H54 (cell line): ENCODE data around the gene UAP1L1.

Experiments used
- DNase-seq: peaks from one replicate; pipeline ENCODE4 v3.0.0; 2011; ENCODE audit warnings: low spot score, mixed read lengths; ENCODE audit not compliant: insufficient read length
- FAIRE-seq: peaks from 3 replicates; lab custom pipeline; 2011; peaks lifted over from hg19 to GRCh38; lab: Jason Lieb, UNC
- POLR2A ChIP-seq: IDR thresholded peaks from 2 replicates; pipeline ENCODE4 v1.6.1; 2011; ENCODE audit warnings: low read depth, mild to moderate bottlenecking, low read length

Gene UAP1L1

DNA sequence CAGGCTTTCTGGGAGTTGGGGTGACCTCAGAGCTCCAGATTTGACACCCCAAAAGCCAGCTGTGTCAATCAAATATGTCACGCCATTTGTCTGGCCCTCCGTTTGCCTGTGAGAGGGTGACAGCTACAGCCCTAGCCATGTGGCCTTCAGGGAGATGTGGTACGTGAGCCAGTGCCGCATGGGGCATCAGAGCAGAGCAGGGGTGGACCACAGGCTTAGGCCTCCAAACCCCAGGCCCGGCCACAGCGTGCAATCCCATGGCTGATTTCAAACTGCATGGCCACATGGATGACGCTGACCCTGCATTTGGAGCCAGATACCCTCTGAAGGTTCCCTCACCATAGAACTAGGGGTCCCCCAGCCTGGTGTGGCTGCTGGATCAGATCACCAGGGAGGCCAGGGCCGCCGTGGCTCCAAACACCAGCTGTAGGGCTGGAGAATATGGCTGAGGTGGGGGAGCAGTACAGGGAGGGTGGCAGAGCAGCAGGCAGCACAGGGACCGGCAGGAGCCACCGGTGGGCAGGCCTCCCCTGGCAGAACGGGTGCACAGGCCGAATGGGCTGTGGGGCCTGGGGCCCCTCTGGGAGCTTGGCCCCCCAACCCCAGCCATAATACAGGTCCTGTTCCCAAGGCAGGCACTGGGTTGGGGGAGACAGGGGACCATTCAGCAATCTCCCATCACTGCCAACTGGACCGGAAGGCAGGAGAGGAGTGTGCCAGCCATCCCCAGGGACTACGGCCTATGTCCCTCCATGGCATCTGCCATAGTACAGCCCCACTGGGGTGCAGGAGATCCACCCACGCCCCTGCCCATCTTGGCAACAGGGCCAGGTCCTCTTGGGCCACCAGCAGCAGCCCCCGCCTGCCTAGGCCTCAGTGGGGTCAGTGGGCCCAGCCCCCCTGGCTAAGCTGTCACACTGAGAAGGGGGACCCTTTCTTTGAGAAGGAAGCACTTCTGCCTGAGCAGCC, 8.5 kb upstream of the UAP1L1 start:
- FAIRE-seq (no peak), DNase-seq (no peak)
- no peak for TF ChIP-seq POLR2A

DNA sequence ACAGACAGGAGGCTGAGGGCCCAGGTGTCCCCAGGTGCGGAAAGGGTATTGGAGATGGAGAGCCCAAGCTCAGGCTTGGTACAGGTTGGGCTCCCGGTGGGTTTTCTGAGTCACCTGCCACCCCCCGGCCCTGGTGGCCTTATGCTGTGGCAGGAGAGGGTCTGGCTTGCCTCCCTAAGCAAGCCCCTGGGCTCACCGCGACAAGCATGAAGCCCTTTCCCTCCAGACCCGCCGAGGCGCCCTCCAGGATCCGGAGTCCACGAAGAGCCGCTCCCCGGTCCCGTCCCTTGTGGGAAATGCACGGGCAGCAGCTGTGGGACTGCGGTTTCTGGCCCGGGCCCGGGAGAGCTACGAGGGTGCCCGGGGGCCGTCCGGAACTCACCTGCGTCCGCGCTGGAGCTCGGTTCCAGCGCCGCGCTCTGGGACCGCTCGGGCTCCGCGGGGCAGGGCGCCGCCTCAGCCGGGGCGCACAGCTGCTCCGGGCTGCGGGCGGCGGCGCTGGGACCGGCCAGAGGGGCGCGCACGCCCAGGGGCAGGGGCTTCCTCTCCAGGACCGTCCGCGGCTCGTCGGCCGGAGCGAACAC, 7.7 kb upstream of the UAP1L1 start:
- no peak for TF ChIP-seq POLR2A
- FAIRE-seq: no peak
- no peak for DNase-seq

DNA sequence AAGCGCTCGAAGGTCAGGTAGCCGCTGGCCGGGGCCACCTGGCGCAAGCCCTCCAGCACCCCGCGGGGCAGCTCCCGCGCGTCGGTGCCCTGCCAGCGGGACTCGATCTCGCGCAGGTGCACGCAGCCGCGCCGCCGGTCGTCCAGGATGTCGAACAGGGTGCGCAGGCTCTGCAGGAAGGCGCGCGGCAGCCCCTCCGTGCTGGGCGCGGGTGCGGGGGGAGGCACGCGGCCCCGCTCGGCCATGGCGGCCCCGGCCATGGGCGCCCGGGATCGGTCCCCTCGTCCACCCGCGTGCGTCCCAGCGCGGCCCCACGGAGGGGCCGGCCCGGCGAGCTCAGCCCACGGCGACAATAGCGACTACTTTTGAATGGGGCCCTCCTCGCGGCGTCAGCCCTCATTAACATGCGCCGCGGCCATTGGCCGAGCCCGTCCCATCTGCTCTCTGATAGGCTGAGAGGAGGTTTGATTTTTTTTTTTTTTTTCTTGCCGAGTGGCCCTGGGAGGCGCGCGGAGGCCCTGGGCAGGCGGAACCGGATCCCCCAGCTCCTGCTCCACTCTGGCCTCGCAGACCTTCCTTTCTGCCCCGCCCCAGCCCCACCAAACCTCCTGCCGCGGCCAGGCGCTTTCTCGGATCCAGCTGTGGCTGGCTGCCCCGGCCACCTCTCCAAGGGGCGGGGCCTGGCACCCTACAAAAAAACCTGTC, 7.0 kb upstream of the UAP1L1 start, which contains the start of gene SAPCD2:
Gene SAPCD2 (minus strand): TSS at position 357 of the 705 bp plus-strand sequence. CDS start 97 bp downstream, at position 260.
- FAIRE-seq: peak; percentile 70
- TF ChIP-seq POLR2A: peak; percentile 63
- peak; percentile 100 for DNase-seq

DNA sequence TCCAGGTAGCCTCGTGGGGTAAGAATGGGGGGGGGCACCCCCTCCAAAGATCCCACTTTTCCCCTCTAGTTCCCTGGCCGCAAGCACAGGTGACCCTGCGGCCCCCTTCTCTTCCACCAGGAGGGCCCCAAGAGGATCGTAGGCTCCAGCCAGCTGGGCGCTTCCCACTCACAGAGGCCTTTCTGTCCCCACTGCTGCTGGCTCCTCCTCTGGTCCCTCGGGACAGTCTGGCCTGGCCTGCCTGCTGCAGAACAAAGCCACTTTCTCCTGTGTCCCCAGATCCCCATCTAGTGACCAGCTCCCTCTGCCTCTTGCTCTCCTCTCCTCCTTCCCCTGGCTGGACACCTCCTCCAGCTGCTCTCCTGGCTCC, 6.4 kb upstream of the UAP1L1 start:
- TF ChIP-seq POLR2A: no peak
- DNase-seq (no peak), FAIRE-seq (no peak)

DNA sequence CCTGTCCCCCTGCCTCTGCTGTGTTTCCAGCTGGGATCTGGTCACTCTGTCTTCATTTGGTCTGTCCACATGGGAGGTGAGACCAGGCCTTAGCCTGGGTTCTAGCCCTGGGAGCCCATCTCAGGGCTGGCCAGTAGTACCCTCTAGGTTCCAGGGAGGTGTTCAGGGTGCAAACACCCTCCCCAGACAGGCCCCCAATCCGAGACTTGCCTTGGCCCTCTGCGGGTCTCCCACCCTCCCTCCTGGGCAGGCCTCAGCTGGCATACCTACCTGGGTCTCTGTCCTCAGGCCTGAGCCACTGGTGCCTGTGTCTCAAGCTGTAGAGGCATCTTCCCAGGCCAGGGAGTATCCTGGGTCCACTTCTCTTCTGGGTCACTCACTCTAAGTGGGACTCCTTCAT, 6.0 kb upstream of the UAP1L1 start:
- FAIRE-seq (no peak), DNase-seq (no peak)
- no peak for TF ChIP-seq POLR2A

DNA sequence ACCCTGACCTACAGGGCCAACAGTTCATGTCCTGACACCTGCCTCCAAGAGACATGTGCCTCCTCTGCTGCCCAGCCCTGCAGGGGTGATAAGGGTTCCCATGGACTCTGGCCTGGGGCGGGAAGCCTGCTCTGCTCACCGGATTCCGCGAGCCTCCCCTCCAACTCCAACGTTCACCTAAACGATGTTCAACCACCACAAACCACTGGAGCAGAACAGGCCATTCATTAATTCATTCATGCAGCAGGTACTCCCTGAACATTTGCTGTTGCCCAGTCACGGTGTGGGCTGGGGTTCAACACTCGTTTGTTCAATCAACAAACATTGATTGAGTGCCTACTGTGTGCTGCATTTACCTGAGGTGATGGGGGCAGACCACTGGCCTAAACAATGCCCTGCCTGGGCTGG, 3.3 kb upstream of the UAP1L1 start:
- no peak for TF ChIP-seq POLR2A
- no peak for DNase-seq
- FAIRE-seq: no peak

DNA sequence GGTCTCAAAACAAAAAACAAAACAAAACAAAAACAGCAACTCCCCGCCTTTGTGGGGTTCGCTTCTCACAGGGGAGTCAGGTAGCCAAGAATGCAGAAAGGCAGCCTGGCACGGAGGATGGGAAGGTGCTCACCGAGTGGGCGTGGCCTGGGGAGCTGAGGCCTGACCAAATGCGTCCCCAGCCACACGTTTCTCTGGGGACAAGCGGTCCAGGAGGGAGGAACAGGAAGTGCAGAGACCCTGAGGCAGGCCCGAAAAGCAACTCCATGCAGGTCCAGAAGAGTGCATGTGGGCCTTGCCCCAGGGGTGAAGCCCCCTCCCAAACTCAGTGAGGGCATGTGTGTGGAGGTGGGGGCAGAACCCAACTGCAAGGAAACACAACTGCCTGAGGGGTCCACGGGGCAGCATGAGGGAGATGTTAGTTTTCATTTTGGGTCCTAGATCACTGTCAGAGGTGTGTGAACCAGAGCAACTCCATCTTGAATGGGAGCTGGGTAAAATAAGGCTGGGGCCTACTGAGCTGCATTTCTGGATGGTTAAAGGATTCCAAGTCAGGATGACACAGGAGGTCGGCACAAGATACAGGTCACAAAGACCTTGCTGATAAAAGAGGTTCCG, 2.6 kb upstream of the UAP1L1 start:
- no peak for FAIRE-seq
- no peak for TF ChIP-seq POLR2A
- no peak for DNase-seq

DNA sequence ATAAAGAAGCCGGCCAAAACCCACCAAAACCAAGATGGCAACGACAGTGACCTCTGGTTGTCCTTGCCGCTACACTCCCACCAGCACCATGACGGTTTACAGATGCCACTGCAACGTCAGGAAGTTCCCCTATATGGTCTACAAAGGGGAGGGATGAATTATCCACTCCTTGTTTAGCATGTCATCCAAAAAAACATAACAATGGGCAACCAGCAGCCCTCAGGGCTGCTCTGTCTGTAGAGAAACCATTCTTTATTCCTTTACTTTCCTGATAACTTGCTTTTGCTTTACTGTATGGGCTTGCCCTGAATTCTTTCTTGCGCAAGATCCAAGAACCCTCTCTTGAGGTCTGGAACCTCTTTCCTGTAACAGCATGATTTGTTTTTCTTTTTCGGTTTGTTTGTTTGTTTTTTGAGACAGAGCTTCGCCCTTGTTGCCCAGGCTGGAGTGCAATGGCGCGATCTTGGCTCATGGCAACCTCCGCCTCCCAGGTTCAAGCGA, 2.0 kb upstream of the UAP1L1 start:
- no peak for FAIRE-seq
- no peak for TF ChIP-seq POLR2A
- DNase-seq: no peak

DNA sequence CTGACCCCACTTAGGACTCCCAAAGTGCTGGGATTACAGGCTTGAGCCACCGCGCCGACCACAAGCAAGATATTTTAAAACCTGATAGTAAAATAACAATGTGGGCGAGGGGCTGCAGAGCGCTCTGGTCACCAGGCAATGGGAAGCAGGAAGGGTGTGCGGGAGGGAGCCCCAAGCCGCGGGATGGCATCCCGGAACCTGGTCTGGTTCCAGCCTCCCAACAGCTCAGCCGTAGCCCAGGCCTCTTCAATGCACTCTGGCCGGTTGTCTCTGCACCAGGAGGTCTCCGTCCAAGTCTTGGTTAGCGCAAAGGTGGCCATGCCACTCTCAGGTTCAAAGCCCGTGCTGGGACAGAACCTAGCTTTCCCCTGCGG, 694 bp upstream of the UAP1L1 start:
- TF ChIP-seq POLR2A: no peak
- no peak for DNase-seq
- no peak for FAIRE-seq

DNA sequence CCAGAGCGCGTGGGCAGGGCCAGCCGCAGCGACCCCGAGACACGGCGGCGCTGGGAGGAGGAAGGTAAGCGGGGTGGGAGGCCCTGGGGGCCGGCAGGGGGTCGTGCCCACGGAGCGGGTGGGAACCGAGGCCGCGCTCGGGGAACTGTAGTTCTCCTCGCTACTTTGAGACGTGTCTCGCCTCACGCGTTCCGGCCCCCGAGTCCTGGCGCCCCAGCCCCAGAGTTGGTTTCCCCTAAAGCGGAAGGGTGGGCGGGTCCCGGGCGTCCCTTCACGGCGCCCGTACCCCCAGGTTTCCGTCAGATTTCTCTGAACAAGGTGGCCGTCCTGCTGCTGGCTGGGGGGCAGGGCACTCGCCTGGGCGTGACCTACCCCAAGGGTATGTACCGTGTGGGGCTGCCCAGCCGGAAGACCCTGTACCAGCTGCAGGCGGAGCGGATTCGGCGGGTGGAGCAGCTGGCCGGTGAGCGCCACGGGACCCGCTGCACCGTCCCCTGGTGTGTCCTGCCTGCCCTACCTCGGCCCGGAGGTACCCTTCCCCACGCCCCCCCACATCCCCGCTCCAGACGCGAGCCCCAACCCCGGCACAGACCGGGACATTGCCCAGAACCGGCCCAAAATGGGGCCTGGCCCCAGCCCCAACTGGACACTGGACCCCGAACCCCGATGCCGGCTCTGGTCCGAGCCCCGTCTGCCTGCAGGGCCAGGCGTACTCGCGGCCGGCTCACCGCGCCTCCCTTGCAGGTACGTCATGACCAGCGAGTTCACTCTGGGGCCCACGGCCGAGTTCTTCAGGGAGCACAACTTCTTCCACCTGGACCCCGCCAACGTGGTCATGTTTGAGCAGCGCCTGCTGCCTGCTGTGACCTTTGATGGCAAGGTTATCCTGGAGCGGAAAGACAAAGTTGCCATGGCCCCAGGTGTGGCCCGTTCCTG, 709 bp downstream of the UAP1L1 start:
- DNase-seq: no peak
- FAIRE-seq: no peak
- no peak for TF ChIP-seq POLR2A

DNA sequence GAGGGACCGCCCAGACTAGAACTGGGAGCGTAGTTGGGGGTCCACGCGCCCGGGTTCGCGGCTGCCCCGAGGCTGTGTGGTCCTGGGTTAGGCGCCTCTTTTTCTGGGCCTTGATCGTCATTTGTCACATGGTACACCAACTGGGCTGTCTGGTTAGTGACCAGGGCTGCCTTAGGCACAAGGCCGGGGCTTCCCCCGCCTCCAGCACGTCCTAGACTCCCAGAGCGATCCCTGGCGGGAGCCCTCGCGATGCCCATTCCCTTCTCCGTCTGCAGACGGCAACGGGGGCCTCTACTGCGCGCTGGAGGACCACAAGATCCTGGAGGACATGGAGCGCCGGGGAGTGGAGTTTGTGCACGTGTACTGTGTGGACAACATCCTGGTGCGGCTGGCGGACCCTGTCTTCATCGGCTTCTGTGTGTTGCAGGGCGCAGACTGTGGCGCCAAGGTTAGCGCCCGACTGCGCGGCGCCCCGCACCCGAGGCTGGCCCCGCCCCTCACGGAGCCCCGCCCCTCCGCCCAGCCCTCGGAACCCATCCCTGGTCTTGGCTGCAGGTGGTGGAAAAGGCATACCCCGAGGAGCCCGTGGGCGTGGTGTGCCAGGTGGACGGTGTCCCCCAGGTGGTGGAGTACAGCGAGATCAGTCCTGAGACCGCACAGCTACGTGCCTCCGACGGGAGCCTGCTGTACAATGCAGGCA, 1.5 kb downstream of the UAP1L1 start:
- DNase-seq (no peak), FAIRE-seq (no peak)
- TF ChIP-seq POLR2A: no peak

DNA sequence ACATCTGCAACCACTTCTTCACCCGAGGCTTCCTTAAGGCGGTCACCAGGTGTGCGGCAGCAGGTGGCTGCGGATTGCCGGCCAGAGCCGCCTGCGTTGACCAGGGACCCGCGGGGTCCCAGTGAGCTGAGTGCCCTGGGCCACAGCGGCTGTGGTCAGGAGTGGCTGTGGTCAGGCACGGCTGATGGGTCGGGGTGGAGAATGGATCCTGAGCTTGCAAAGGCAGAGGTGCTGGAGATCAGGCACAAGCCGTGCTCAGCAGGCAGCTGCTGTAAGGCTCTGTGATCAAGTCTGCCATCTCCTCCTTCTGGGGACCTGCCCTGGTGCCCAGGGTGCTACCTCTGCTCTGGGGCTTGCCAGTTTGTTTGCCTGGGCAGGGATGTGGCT, 2.1 kb downstream of the UAP1L1 start:
- no peak for DNase-seq
- TF ChIP-seq POLR2A: no peak
- FAIRE-seq: no peak
